GM11168 (cell line): ENCODE data around the gene APBA3.

Experiments used
- in situ Hi-C: fragments of 300-500 bp; cut with MboI; formaldehyde crosslinking; loops from one replicate; pipeline ENCODE4 v1.12.0; 2022; ENCODE audit warnings: low sequenced_read_pairs; ENCODE audit not compliant: unreplicated experiment

The APBA3 gene

DNA sequence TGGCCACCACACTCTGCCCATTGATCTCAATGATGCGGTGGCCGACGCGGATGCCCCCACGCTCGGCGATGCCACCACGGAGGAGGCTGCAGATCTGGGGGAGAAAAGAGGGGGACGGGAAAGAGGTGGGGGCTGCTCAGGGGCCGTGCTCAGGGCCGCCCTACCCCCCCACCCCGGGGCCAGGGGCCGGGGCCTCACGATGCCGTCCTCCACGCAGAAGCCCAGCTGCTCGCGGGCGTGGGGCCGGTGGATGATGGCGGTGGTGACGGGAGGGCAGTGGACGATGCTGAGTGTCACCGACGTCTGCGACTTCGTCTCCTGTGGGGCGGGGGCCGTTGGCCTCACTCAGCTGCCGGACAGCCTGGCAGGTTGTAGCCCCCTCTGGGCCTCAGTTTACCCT lies 10.3 kb downstream of the APBA3 start:
- in situ Hi-C loops, result no loop called here

DNA sequence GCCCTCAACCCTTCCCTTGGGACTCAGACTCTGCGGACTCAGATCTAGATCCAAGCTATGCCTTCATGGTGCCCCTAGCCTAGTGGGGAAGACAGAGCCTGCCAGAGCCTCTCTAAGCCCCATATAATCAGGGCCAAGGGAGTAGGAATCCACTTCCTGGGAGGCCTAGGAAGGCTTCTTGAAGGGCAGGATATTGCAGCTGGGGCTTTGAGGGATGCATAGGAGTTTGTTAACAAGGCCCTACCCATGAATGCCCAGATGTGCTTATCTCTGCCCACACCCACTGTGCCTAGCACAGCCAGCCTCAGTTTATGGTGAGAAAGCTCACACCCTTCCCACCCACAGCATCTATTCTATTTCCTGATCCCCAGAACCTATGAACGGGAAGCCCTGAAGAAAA lies 11.3 kb downstream of the APBA3 start:
- in situ Hi-C loops, result no loop called here

DNA sequence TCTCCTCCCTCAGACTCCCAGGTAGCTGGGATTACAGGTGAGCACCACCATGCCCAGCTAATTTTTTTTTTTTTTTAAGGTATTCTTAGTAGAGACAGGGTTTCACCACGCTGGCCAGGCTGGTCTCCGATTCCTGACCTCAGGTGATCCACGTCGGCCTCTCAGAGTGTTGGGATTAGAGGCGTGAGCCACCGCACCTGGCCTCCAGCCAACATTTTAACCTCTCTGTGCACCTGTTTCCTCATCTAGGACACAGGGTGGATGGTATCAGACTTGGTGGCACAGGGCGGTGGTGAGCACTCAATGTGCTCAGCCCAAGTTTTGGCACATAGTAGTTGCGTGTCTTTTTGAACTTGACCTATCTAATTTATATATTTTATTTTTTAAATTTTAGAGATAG lies 12.5 kb downstream of the APBA3 start:
- in situ Hi-C loops, result no loop called here

DNA sequence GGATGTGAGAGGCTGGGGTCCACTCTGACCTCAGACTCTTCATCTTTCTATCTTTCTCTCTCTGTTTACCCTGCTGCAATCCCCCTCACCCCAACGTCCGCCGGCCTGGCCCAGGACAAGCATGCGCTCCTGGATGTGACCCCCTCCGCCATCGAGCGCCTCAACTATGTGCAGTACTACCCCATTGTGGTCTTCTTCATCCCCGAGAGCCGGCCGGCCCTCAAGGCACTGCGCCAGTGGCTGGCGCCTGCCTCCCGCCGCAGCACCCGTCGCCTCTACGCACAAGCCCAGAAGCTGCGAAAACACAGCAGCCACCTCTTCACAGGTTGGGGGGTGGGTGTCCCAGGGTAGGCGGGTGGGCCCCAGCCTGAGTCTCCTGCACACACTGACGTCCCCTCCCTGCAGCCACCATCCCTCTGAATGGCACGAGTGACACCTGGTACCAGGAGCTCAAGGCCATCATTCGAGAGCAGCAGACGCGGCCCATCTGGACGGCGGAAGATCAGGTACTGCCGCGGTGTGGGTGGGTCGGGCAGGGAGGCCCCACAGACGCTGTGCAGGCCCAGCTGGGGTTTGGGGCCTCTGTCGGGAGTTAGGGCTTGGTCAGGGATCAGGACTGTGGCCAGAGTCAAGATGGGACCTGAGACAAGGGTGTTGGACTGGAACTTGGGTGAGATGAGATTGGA lies 15.0 kb downstream of the APBA3 start:
- in situ Hi-C loops, result no loop called here

DNA sequence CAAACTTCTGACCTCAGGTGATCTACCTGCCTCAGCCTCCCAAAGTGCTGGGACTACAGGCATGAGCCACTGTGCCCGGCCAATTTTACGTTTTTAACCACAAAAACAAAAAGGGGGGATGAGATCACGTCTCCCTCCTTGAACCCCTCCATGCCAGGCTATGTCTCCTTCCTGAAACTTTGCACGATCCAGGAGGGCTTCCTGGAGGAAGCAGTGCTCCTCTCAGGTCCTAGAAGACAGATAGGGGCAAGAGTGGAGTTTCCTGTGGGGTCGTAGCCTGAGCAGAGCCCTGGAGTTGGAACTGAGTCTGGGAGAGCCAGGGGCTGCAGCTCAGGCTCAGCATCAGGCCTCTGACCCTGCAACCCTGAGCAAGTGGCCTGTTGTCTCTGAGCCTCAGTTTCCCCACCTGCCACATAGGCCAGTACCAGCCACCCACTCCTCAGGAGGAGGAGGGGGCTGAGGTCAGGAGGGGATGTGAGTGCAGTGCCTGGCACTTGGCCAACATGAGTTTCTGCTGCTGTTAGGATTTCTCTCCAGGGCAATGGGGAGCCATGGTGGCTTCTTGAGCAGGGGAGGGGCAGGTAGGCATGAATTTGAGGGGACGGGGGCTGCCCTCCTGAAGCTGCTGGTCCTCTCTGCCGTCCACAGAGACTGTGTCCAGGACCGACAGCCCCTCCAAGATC lies 16.0 kb downstream of the APBA3 start:
- in situ Hi-C loops, result no loop called here

DNA sequence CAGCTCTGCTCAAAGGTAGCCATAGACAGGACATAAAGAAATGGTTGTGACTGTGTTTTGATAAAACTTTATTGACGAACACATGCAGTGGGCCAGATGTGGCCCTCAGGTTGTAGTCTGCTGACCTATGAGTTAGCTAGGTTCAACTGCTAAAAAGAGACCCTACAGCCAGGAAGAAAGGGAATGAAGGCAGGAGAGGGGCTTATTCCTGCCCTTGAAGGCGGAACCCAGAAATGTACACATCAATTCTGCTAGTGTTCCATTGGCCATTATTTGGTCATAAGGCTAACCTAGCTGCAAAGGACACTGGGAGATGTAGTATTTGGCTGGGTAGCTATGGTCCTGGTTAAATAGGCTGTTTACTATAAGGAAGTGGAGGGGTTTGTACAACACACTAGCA lies 18.0 kb downstream of the APBA3 start:
- in situ Hi-C loops, result no loop called here

DNA sequence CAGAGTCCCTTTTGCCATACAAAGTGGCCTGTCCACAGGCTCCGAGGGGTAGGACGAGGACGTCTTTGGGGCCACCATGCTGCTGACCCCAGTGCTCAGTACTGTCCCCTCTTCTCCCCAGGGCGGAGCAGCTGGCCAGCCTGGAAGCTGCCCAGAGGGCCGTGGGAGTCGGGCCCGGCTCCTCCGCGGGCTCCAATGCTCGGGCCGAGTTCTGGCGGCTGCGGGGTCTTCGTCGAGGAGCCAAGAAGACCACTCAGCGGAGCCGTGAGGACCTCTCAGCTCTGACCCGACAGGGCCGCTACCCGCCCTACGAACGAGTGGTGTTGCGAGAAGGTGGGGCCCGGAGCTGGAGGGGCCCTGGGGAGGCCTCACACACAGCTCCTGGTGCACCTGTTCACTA lies 21.1 kb downstream of the APBA3 start:
- in situ Hi-C loops, result no loop called here

DNA sequence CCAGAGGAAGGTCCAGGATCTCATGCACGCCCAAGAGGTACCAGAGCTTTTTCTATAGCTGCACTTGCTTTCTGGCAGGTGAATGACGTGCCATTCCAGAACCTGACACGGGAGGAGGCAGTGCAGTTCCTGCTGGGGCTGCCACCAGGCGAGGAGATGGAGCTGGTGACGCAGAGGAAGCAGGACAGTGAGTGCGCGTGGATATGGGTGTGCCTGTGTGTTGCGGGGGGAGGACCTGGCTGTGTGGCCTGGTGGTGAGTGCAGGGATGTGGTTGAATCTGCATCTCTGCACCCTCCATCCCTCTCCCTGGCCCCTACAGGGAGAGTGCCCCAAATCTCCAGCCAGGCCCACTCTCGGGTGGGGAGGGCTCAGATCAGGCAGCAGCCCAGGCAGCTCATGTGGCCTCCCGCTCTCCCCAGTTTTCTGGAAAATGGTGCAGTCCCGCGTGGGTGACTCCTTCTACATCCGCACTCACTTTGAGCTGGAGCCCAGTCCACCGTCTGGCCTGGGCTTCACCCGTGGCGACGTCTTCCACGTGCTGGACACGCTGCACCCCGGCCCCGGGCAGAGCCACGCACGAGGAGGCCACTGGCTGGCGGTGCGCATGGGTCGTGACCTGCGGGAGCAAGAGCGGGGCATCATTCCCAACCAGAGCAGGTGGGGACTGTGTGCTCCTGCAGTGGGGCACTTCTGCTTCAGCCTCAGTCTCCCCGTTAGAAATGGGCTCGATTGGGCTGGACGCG lies 22.8 kb downstream of the APBA3 start:
- in situ Hi-C loops, result no loop called here

DNA sequence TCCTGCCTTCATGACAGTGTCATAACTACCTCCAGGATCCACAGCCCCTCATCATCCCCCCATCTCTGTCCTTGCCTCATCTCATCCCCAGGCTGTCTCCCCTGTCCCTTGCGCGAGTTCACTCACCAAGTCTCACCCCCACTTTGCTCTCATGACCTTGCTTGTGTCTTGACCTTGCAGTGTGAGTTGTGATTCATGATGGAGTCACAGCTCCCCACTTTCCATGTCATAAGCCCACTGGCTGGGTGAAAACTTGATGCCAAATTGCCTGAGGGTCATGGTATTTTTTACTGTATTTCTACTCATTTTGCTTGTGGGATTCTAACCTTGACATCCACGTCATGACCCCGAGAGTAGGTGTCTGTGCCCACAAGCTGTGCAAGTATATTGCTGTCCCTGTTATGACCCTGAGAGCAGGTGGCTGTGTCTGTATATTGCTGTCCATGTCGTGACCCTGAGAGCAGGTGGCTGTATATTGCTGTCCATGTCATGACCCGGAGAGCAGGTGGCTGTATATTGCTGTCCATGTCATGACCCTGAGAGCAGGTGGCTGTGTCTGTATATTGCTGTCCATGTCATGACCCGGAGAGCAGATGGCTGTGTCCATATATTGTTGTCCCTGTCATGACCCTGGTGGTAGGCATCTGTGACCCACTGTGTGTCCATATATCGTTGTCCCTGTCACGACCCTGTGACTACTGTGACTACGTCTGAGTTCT lies 23.8 kb downstream of the APBA3 start:
- in situ Hi-C loops, result no loop called here

DNA sequence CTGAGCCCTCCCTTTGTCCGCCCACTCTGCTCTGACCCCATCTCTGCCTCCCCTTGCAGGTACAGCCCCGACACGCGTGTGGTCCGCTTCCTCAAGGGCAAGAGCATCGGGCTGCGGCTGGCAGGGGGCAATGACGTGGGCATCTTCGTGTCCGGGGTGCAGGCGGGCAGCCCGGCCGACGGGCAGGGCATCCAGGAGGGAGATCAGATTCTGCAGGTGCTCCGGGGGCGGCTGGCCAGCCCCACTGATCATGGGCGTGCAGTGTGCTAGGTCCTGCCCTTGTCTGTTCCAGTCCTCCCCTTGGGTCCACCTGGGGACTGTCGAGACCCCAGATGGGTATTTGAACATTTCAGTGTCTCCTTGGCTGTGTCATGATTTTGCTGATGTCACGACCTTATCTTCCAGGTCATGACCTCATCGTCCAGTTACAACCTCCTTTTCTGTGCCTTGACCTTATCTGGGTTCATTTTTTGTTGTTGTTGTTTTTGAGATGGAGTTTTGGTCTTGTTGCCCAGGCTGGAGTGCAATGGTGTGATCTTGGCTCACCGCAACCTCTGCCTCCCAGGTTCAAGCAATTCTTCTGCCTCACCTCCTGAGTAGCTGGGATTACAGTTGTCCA lies 25.3 kb downstream of the APBA3 start:
- in situ Hi-C loops, result no loop called here

DNA sequence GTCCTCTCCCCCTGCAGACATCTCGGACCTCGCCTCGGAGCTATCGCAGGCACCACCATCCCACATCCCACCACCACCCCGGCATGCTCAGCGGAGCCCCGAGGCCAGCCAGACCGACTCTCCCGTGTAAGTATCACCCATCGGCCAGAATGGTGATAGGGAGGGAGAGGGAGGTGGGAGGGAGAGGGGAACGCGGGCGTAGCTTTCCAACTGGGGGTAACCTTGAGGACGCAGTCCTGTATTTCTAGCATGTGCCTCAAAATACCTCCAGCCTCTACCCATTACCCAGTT lies 27.2 kb downstream of the APBA3 start:
- in situ Hi-C loops, result no loop called here

DNA sequence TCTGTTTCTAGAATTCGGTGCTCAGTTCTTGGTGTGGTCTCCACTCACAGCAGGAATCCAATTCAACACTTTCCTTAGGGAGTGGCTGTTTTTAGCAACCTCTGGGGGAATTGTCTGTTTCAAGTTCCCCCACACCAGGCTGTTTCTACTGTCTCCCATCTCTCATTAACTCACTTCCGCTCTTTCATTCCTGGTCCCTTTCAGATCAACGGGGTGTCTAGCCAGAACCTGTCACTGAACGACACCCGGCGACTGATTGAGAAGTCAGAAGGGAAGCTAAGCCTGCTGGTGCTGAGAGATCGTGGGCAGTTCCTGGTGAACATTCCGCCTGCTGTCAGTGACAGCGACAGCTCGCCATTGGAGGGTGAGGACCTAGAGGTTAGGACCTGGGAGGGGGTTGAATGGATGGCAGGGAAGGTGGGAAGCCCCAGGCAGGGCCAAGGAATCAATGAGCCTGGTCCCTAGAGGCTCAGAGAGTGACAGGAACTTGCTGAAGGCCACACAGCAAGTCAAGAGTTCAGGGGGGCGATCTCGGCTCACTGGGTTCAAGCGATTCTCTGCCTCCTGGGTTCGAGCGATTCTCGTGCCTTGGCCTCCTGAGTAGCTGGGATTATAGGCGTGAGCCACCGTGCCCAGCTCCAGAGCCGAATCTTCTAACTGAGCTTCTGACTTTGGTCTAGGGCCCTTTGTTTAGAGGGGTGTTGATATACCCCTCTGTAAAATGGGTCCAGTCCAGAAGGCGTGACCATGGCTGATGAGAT lies 27.8 kb downstream of the APBA3 start:
- in situ Hi-C loops, result no loop called here

DNA sequence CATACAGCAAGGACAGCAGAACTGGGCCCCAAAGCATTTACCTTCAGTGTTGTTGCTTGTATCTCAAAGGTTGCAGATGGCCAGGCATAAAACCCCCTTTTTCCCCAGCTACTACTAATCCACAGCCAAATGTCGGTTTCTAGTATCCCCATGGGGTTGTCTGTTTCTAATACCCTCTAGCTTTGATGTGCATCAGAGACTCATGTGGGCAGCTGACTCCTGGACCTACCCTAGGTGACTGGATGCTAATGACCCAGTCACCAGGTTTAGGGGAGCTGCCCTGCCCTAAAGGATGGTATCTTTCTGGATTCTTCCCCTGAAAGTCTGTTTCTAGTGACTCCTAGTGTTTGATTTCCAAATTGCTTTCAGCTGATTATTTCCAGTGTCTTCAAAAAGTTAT lies 29.4 kb downstream of the APBA3 start:
- in situ Hi-C loops, result no loop called here

DNA sequence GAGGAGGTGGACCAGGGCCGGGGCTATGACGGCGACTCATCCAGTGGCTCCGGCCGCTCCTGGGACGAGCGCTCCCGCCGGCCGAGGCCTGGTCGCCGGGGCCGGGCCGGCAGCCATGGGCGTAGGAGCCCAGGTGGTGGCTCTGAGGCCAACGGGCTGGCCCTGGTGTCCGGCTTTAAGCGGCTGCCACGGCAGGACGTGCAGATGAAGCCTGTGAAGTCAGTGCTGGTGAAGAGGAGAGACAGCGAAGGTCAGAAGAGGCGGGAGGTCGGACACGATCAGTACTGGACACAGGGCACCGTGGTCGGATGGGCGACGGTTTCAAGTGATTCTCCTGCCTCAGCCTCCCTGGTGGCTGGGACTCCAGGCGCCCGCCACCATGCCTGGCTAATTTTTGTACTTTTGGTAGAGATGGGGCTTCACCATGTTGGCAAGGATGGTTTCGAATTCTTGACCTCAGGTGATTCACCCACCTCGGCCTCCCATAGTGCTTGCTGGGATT lies 31.0 kb downstream of the APBA3 start:
- in situ Hi-C loops, result no loop called here

DNA sequence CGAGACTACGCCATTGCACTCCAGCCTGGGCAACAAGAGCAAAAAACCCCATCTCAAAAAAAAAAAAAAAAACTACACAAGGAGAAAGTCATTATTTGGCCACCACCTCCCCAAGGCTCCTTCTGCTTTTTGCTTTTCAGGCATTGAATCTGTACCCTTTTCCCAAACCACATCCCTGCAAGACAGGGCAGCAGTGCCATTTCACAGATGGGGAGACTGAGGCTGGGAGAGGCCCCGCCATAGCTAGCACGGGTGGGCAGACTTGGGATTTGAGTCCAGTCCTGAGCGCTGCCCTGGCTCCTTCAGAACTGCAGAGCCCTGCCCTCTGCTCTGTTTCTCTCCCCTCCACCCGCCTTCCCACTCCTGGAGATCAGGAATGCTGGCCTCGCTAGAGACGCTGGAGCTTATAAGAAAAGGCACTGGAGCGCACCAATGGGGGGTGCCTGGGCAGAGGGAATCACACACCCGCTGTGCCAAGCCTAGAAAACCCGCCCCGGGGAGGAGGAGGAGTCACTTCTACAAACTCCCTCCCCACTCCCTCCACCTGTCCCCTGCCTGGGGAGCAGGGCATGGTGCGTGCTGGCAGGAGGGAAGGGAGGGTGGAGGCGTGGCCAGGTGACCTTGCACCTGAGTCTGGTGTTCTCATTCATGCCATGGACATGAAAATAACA lies 35.7 kb downstream of the APBA3 start:
- in situ Hi-C loops, result no loop called here

DNA sequence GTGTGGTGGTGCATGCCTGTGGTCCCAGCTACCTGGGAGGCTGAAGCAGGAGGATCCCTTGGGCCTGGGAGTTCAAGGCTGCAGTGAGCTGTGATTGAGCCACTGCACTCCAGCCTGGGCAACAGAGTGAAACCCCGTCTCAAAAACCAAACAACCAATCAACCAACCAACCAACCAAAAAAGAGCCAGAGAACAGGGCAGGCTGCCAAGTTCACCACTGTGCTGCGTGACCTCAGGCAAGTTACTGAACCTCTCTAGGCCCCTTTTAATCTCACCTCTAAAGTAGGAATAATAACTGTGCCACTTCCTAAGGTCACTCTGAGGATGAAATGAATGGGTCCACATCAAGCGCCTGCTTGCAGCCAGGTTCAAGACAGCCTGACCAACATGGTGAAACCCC lies 36.4 kb downstream of the APBA3 start:
- in situ Hi-C loops, result no loop called here

DNA sequence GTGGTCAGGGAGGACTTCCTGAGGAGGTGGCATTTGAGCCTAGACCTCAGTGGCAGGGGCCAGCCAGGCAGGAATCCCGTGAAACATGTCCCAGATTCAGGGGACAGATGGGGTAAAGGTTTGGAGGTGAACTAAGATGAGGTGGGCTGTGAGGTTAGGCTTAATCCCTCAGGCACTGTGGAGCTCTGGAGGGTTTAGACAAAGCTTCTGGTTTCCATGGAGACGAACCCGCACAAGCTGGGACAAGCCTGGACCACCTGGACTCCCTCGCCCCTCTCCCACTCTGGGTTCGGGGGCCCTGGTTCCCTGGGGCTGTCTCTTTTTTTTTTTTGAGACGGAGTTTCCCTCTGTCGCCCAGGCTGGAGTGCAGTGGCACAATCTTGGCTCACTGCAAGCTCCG lies 37.6 kb downstream of the APBA3 start:
- in situ Hi-C loops, result no loop called here

DNA sequence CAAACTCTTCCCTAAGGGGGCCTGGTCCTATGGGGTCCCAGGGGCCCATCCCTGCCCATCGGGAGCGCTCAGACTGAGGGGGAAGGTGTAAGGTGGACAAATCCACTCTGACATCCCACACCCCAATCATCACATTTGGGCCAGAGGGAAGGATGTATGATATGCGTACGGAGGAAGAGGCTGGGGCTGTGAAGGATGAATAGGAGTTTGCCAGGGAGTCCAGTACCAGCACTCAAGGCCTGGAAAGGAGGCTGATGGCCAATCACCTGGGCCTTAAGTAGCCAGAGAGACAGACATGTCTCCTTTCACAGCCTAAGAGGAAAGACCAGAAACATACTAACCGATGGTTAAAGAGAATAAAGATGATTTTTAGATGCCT lies 38.4 kb downstream of the APBA3 start:
- in situ Hi-C loops, result no loop called here

DNA sequence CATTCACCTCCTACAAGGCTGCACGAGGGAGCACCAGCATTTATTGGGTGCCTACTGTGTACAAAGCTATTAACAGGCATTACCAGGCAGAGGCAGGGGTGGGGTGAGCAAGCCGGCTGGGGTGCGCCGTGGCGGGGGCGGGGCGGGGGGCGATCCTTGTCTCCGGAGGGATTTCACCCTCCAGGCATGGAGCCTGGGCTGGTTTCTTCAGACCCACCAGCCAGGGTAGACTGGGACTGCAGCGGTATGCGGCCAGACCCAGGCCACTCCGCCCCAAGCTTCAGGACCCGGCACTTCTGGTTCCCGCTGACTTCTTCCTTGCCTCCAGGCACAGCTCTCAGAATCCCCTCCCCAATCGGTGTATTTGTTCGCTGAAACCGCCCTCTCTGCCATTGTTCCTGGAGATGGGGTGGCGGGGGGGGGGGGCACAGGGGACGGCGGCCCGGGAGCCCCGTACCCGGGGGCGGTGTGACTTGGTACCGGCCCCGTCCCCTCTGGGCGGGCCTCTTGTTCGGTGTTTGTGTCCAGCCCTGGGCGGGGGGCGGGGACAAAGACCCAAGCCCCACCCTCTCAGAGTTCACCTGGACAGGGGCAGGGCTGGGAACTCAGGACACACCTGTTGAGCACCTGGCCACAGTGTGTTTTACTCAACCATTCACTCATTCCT lies 38.9 kb downstream of the APBA3 start:
- in situ Hi-C loops, result no loop called here
